GM12878 (cell line): ENCODE results near the gene RPS6KA2. TPM values are rescaled to one million over a fixed set of nuclear protein-coding genes. Genes with fewer than 3 reads are reported as not detected.

Experiments
- ASH2L ChIP-seq: fragments of 300-600, 200-600 bp; sonication (generic); IDR thresholded peaks from 2 replicates; pipeline ENCODE4 v1.6.1; 2017; ENCODE audit warnings: low read depth, mild to moderate bottlenecking, borderline replicate concordance
- CBFB ChIP-seq: IDR thresholded peaks from 2 replicates; pipeline ENCODE4 v1.6.1; 2016; ENCODE audit warnings: antibody characterized with exemption, low read depth
- EGR1 ChIP-seq, 2 experiments: IDR thresholded peaks; 1 replicate in 1 of 2; 2 replicates in 1 of 2; pipeline ENCODE4 v1.6.1; 2011 to 2012; ENCODE audit warnings: low read depth in 2 of 2, low read length in 2 of 2, borderline replicate concordance in 1 of 2, mild to moderate bottlenecking in 1 of 2, moderate library complexity in 1 of 2
- FOXK2 ChIP-seq: fragments of 450-650 bp; IDR thresholded peaks from 2 replicates; pipeline ENCODE4 v1.6.1; 2017; ENCODE audit warnings: mild to moderate bottlenecking, moderate library complexity
- KAT2A ChIP-seq: conservative IDR thresholded peaks from 2 replicates; pipeline ENCODE4 v1.6.1; 2011; ENCODE audit warnings: low read depth, low read length; ENCODE audit not compliant: control insufficient read depth
- NFYA ChIP-seq: IDR thresholded peaks from 2 replicates; pipeline ENCODE4 v1.6.1; 2011; ENCODE audit warnings: low read depth, mild to moderate bottlenecking, low read length, improper control_type of control experiment, borderline replicate concordance
- SIN3A ChIP-seq: IDR thresholded peaks from 2 replicates; pipeline ENCODE4 v1.6.1; 2012; ENCODE audit warnings: low read depth, low read length, improper control_type of control experiment
- SPI1 ChIP-seq: IDR thresholded peaks from 2 replicates; pipeline ENCODE4 v1.6.1; 2011; ENCODE audit warnings: low read depth, mild to moderate bottlenecking, low read length, moderate library complexity, borderline replicate concordance; ENCODE audit not compliant: insufficient read depth
- TCF12 ChIP-seq: IDR thresholded peaks from 2 replicates; pipeline ENCODE4 v1.6.1; 2011; ENCODE audit warnings: low read depth, mild to moderate bottlenecking, low read length
- YY1 ChIP-seq: IDR thresholded peaks from 2 replicates; pipeline ENCODE4 v1.6.1; 2011; ENCODE audit warnings: low read depth, mild to moderate bottlenecking, low read length
- ZBED1 ChIP-seq: IDR thresholded peaks from 2 replicates; pipeline ENCODE4 v1.6.1; 2016; ENCODE audit warnings: borderline replicate concordance
- ZNF384 ChIP-seq: IDR thresholded peaks from 2 replicates; pipeline ENCODE4 v1.6.1; 2012; ENCODE audit warnings: low read depth, mild to moderate bottlenecking, low read length, improper control_type of control experiment, borderline replicate concordance
- polyA plus RNA-seq, 11 experiments: library from polyadenylated mRNA; depleted of rRNA in 4 of 11; unstranded in 6 of 11; stranded (reverse) in 5 of 11; fragments of >200 nt; fragmentation: Nextera tagmentation in 4 of 11; fragmentation: Illumina TruSeq in 1 of 11; extraction: Ambion mirVana in 4 of 11; extraction: Trizol in 1 of 11; gene quantifications; 1 replicate in 1 of 11; 2 replicates in 10 of 11; pipeline versions ENCODE4 v1.2.1 to v1.2.3, GENCODE V29; 2011 to 2016; ENCODE audit warnings: inconsistent platforms in 2 of 11, missing spikeins in 2 of 11, low read depth in 1 of 11
- total RNA-seq, 4 experiments: library from RNA; depleted of rRNA in 3 of 4; stranded (reverse); fragments of >200 nt in 3 of 4; fragmentation: Illumina TruSeq in 1 of 4; extraction: Trizol in 1 of 4; gene quantifications; 2 replicates each; pipeline versions ENCODE4 v1.2.1 to v1.2.3, GENCODE V29; 2013 to 2021
- TF ChIP-seq, protein P1 (sequence below): fragments of 150-350 bp; IDR thresholded peaks from 2 replicates; pipeline ENCODE4 v1.6.1; 2016; ENCODE audit warnings: low read depth, low read length
- TF ChIP-seq, protein P2 (sequence below): fragments of 450-650 bp; IDR thresholded peaks from 2 replicates; pipeline ENCODE4 v1.6.1; 2017; ENCODE audit warnings: low read depth, mild to moderate bottlenecking, moderate library complexity
- TF ChIP-seq, protein P3 (sequence below): IDR thresholded peaks from 2 replicates; pipeline ENCODE4 v1.6.1; 2012; ENCODE audit warnings: mild to moderate bottlenecking, low read depth, low read length
- TF ChIP-seq, protein P4 (sequence below): IDR thresholded peaks from 2 replicates; pipeline ENCODE4 v1.6.1; 2011; ENCODE audit warnings: low read depth, low read length, improper control_type of control experiment, borderline replicate concordance
- TF ChIP-seq, protein P5 (sequence below): fragments of 450-650 bp; IDR thresholded peaks from 2 replicates; pipeline ENCODE4 v1.6.1; 2016; ENCODE audit warnings: mild to moderate bottlenecking
- TF ChIP-seq, protein P6 (sequence below): fragments of 150-350 bp; IDR thresholded peaks from 2 replicates; pipeline ENCODE4 v1.6.1; 2014; ENCODE audit warnings: mild to moderate bottlenecking, low read depth, low read length

The RPS6KA2 gene
- total and polyA plus RNA-seq, 10 of the 15 experiments (the other 5 are each of a cell fraction or from before 2014, with no cell fraction given), result 0.02 to 1.0 (median 0.22) TPM; not detected in 1

DNA sequence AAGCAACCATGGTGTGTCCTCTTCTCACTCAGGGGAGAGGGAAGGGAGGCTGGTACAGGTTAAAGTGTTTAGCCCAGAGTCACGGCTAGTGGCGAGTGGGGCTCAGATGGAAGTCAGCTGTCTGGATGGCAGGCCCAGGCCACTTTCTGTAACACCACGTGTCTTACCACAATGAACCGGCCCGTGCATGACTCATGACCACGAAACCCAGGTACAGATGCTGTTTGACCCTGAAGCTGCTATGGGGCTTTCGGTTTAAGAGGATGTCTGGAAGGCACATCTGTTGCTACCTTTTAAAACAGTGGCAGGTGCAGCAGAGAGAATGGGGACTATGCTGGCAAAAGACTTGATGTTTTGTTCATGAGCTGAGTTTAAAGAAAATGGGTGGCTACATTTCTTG, 207.8 kb downstream of the RPS6KA2 start (continued):
- TF ChIP-seq, protein P1, sequence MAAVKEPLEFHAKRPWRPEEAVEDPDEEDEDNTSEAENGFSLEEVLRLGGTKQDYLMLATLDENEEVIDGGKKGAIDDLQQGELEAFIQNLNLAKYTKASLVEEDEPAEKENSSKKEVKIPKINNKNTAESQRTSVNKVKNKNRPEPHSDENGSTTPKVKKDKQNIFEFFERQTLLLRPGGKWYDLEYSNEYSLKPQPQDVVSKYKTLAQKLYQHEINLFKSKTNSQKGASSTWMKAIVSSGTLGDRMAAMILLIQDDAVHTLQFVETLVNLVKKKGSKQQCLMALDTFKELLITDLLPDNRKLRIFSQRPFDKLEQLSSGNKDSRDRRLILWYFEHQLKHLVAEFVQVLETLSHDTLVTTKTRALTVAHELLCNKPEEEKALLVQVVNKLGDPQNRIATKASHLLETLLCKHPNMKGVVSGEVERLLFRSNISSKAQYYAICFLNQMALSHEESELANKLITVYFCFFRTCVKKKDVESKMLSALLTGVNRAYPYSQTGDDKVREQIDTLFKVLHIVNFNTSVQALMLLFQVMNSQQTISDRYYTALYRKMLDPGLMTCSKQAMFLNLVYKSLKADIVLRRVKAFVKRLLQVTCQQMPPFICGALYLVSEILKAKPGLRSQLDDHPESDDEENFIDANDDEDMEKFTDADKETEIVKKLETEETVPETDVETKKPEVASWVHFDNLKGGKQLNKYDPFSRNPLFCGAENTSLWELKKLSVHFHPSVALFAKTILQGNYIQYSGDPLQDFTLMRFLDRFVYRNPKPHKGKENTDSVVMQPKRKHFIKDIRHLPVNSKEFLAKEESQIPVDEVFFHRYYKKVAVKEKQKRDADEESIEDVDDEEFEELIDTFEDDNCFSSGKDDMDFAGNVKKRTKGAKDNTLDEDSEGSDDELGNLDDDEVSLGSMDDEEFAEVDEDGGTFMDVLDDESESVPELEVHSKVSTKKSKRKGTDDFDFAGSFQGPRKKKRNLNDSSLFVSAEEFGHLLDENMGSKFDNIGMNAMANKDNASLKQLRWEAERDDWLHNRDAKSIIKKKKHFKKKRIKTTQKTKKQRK, result no peak
- TF ChIP-seq, protein P2, sequence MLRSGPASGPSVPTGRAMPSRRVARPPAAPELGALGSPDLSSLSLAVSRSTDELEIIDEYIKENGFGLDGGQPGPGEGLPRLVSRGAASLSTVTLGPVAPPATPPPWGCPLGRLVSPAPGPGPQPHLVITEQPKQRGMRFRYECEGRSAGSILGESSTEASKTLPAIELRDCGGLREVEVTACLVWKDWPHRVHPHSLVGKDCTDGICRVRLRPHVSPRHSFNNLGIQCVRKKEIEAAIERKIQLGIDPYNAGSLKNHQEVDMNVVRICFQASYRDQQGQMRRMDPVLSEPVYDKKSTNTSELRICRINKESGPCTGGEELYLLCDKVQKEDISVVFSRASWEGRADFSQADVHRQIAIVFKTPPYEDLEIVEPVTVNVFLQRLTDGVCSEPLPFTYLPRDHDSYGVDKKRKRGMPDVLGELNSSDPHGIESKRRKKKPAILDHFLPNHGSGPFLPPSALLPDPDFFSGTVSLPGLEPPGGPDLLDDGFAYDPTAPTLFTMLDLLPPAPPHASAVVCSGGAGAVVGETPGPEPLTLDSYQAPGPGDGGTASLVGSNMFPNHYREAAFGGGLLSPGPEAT, result no peak
- TF ChIP-seq YY1, result 0 out of 2 replicates have a peak, but pooled peaks have one; percentile 10
- TF ChIP-seq, protein P3, sequence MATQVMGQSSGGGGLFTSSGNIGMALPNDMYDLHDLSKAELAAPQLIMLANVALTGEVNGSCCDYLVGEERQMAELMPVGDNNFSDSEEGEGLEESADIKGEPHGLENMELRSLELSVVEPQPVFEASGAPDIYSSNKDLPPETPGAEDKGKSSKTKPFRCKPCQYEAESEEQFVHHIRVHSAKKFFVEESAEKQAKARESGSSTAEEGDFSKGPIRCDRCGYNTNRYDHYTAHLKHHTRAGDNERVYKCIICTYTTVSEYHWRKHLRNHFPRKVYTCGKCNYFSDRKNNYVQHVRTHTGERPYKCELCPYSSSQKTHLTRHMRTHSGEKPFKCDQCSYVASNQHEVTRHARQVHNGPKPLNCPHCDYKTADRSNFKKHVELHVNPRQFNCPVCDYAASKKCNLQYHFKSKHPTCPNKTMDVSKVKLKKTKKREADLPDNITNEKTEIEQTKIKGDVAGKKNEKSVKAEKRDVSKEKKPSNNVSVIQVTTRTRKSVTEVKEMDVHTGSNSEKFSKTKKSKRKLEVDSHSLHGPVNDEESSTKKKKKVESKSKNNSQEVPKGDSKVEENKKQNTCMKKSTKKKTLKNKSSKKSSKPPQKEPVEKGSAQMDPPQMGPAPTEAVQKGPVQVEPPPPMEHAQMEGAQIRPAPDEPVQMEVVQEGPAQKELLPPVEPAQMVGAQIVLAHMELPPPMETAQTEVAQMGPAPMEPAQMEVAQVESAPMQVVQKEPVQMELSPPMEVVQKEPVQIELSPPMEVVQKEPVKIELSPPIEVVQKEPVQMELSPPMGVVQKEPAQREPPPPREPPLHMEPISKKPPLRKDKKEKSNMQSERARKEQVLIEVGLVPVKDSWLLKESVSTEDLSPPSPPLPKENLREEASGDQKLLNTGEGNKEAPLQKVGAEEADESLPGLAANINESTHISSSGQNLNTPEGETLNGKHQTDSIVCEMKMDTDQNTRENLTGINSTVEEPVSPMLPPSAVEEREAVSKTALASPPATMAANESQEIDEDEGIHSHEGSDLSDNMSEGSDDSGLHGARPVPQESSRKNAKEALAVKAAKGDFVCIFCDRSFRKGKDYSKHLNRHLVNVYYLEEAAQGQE, result no peak
- no peak for TF ChIP-seq ZBED1
- no peak for TF ChIP-seq NFYA
- TF ChIP-seq ASH2L, result no peak
- TF ChIP-seq, protein P4, sequence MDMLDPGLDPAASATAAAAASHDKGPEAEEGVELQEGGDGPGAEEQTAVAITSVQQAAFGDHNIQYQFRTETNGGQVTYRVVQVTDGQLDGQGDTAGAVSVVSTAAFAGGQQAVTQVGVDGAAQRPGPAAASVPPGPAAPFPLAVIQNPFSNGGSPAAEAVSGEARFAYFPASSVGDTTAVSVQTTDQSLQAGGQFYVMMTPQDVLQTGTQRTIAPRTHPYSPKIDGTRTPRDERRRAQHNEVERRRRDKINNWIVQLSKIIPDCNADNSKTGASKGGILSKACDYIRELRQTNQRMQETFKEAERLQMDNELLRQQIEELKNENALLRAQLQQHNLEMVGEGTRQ, result no peak
- TF ChIP-seq EGR1 (IDR thresholded peaks at IDR 0.05; ENCODE audit: borderline replicate concordance in 1 of 2, low read depth in 2 of 2, low read length in 2 of 2), result no peak
- no peak for TF ChIP-seq SPI1
- no peak for TF ChIP-seq SIN3A
- TF ChIP-seq ZNF384, result no peak
- TF ChIP-seq TCF12, result peak; percentile 97
- TF ChIP-seq, protein P5, sequence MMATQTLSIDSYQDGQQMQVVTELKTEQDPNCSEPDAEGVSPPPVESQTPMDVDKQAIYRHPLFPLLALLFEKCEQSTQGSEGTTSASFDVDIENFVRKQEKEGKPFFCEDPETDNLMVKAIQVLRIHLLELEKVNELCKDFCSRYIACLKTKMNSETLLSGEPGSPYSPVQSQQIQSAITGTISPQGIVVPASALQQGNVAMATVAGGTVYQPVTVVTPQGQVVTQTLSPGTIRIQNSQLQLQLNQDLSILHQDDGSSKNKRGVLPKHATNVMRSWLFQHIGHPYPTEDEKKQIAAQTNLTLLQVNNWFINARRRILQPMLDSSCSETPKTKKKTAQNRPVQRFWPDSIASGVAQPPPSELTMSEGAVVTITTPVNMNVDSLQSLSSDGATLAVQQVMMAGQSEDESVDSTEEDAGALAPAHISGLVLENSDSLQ, result no peak; the same call in 1 of the 2 replicates
- no peak for TF ChIP-seq FOXK2
- TF ChIP-seq, protein P6, sequence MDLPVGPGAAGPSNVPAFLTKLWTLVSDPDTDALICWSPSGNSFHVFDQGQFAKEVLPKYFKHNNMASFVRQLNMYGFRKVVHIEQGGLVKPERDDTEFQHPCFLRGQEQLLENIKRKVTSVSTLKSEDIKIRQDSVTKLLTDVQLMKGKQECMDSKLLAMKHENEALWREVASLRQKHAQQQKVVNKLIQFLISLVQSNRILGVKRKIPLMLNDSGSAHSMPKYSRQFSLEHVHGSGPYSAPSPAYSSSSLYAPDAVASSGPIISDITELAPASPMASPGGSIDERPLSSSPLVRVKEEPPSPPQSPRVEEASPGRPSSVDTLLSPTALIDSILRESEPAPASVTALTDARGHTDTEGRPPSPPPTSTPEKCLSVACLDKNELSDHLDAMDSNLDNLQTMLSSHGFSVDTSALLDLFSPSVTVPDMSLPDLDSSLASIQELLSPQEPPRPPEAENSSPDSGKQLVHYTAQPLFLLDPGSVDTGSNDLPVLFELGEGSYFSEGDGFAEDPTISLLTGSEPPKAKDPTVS, result no peak
- TF ChIP-seq CBFB, result no peak; the same call in 1 of the 2 replicates
- no peak for TF ChIP-seq KAT2A
